NCI-H2107 (cell line): ENCODE data around the gene LRP2BP.

ENCODE experiments used
- DNase-seq: peaks from one replicate; lab custom pipeline; 2025; lab: John Stamatoyannopoulos, UW

LRP2BP gene

DNA sequence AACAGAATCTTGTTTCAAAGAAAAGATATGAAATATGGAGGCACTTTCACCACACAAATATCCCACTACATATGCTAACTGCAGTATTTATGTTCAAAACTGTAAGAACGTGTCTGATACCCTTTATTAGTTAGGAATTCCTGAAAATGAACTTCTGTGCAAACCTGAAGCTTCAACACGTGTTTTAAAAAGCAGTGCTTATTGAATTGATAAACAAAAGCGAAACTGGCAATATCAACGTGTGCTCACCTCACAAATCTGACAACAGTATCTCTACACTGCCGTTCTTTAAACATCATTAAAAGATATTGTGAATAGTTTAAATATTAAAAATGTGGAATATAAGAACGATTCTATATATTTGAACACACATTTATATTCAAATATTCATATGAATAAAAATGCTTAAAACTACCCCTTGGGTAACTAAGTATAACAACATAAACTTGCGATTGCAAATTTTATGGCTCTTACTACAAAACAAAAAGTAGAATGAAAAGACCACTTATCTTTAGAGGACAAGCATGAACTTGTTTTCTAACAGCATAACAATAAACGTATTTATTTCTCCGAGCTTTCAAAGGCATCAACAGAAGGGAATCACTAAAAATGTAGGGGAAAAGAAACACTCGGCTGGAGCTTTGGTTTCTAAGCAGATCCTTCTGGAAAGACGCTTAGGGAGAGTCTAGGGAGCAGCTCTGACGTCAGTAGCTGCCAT lies at the start of gene LRP2BP:
Gene LRP2BP (minus strand): TSS at position 687 of the 718 bp plus-strand sequence. CDS start 17,738 bp downstream, outside the sequence.
- no peak for DNase-seq

DNA sequence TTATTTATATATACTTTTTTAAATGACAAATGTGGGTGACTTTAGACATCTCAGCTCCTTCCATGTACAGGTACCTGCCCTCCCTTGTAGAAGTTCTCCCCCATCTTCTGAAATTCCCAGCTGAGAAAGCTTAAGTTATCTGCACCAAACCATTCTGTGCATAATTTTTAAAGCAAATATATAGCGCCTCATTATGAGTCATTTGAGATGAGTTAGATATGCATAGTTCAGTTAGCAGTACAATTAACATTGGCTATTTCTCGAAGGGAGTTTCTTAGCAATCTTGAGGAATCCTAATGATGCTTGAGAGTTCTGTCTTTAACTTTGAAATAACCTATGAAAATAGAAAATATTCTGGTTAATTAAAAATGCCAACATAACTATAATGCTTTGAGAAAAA lies 49.5 kb upstream of the LRP2BP start:
- no peak for DNase-seq

DNA sequence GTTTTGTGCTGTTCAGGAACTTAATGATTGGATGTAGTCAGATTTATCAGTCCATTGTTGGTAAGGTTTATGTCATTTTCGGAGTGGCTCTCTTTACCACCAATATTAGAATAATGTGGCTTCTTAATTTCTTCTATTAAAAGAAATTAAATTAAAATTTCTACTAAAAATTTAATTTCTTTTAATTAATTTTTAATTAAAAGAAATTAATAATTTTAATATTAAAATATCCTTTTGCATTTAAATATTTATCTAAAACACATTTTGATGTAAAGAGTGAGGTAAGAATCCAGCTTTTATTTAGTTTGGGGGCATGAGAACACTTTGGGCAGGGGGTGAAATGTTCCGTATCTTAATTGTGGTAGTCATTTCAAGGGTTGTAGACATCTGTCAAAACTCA lies 45.8 kb upstream of the LRP2BP start:
- DNase-seq: no peak

DNA sequence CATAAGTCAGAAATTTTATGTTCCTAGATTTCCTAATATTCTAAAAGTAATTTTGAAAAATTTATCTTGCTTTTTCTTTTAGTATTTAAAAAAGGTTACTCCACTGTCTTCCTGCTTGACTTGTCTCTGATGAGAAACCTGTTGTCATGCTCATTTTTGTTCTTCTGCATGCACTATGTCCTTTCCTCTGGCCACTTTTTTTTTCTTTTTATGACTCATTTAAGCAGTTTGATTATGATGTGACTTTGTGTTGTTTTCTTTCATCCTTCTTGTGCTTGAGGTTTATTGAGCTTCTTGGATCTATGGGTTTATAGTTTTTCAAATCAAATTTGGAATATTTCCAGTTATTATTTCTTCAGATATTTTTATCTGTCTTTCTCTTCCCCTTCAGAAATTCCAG lies 42.1 kb upstream of the LRP2BP start:
- no peak for DNase-seq

DNA sequence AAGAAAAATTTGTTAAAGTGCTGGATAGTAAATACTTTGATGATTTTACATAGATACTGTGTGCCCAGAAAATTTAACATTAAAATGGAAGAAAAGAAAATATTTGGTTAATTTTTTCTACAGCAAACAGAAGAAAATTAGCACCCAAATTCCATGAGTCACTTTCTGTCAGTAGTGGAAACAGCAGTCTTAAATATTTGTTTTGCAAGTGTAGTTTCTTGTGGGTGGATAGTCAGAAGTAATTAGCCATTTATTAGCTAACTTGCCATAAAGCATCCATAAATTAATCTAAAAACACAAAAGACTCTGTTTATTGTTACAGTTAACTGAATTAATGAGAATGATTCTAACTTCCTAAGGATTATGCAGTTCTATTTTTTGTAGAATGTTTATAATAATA lies 39.7 kb upstream of the LRP2BP start:
- DNase-seq: no peak

DNA sequence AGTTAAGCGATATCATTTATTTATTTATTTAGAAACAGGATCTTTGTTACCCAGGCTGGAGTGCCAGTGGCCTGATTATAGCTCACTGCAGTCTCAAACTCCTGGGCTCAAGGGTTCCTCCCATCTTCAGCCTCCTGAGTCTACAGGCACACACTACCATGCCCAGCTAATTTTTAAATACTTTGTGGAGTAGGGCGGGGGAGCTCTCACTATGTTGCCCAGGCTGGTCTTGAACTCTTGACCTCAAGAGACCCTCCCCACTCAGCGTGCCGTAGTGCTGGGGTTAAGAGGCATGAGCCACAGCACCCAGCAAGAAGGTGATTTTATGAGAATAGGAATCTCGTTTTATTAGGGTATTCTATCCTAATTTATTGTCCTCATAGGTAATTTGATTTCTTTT lies 33.9 kb upstream of the LRP2BP start:
- no peak for DNase-seq

DNA sequence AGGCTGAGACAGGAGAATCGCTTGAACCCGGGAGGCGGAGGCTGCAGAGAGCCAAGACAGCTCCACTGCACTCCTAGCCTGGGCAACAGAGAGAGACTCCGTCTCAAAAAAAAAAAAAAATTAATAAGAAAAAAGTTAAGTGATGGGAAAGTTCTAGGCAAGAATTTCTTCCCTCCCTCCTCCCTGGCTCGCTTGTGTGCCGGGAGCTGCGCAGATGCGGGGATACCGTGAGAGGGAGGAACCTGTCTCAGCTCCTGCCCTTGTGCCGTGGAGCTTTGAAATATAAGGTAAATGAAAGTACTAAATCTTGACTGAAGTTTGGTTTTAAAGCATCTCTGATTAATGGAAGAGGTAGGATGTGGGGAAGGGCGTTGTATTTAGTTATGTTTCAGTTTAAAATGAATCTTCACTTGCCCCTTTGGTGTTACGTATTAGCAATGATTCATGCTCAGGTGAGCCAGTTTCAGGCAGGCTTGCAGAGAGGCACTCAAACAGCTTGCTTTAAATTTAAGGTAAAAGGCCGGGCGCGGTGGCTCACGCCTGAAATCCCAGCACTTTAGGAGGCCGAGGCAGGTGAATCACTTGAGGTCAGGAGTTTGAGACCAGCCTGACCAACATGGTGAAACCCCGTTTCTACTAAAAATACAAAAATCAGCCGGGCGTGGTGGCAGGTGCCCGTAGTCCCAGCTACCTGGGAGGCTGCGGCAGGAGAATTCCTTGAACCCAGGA lies 31.4 kb upstream of the LRP2BP start:
- no peak for DNase-seq

DNA sequence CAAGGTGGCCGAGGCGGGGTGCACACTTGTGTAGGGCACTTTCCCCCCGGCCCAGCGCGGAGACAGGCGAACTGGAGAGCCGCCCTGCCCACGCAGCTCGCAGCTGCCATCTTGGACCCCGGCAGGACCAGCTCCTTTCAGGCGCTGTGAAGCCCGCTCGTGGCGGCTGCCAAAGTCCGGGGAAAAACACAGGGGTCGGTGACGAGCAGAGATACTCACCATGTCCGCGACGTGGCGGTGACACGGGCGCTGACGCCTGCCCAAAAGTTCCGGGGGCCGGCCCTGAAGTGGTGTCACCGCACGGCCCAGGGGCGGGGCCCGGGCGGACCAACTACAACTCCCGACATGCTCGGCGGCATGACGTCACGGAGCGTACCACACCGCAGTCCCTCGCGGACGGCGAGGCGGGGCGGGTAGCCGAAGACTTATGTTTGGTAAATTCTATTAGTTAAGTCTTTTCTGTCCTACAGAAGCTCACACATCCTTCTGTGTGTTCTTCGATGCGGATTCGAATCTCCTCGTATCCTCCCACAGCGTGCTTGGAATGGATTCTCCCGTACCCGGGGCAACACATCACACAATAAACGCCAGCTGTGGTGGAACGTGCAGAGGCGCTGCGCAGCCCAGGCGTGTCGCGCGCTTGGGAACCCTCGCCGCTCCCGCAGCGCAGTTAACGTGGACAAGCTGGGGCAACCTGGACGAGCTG lies 30.1 kb upstream of the LRP2BP start, which contains the start of gene UFSP2:
Gene UFSP2 (minus strand): TSS at position 318 of the 706 bp plus-strand sequence. CDS start 96 bp downstream, at position 222.
- peak; percentile 74 for DNase-seq

DNA sequence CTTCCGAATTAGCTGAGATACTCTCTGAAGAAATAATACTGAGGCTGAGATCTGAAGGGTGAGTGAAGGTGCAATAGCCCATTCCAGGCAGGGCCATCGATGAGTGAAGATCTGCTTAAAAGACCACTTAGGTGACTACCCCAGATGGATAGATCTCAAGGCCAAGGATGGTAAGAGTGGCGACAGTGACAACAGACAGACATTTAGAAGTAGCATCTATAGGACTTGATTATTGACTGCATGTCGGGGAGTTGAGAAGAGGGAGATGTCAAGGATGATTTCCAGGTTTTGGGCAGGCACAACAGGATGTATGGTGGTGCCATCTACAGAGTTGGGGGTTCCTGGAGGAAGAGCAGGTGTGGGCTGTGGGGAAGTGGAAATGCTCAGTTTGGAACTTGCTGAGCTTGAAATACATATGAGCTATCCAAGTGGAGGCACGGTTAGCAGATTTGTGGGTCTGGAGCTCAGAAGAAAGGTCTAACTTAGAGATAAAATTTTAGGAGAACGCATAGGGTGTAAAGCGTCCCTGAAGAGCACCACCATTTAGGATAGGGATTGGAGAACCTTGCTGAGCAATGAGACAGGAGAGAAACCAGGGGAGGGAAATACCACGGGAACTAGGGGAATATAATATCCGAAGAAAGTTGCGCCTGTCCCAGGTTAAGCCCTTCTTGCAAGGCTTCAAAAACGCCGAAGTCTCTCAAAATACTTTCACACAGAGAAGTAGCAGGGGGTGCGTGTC lies 29.4 kb upstream of the LRP2BP start:
- no peak for DNase-seq

DNA sequence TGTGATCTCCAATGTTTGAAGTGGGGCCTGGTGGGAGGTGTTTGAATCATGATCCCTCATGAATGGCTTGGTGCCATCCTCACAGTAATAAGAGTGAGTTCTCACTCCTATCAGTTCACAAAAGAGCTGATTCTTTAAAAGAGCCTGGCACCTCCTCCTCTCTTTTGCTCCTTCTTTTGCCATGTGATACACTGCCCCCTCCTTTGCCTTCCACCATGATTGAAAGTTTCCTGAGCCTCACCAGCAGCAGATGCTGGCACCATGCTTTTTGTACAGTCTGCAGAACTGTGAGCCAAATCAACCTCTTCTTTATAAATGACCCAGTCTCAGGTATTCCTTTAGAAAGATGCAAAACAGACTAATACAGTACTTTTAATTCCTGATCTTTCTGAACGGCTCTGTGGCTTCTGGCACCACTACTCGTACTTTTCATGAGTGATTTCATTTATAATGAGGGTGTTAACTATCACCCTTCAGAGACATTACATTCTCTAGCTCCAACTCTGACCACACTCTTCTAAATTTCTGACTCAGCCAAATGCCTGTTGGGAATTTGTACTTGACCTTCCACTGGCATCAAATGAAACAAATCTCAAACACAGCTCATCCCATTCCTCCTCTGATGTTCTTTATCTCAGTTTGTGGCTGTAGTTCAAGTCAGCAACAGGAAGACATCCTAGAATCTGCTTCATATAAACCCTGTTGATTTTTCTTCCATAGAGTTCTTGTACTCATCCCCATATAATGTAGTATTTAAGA lies 25.8 kb upstream of the LRP2BP start:
- no peak for DNase-seq

DNA sequence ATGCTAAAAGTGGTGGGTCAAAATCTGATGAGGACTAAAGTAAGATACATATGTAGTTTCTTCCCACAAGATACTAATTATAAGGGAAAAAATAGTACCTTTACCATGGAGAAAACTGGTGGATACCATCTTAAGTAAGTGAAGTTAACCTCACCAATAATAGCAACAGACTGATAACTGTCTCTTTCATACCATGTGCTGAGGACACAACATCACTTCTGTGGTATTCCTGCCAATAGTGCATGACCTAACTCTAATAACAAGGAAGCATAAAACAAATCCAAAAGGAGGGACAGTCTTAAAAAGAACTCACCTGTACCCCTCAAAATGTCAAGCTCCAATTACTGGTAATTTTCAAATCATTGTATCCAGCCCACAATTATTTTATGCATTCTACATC lies 21.2 kb upstream of the LRP2BP start:
- DNase-seq: no peak

DNA sequence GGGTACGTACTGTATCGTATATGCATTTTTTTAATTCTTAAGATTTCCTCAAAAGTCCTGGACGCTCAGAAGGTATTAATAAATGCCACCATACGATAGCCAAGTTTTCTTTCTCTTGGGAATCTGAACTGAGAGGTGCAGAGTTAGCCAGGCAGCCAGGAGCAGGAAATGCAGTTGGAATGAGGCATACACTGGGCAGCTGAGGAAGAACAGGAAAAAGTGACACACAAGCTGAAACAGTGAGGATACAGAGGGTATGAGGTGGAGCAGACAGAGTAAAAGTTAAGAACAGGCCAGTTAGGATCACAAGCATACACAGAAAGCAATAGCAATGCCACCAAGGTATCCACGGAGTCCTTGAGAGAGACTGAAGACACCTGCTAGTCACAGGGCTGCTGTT lies 16.7 kb upstream of the LRP2BP start:
- DNase-seq: no peak

DNA sequence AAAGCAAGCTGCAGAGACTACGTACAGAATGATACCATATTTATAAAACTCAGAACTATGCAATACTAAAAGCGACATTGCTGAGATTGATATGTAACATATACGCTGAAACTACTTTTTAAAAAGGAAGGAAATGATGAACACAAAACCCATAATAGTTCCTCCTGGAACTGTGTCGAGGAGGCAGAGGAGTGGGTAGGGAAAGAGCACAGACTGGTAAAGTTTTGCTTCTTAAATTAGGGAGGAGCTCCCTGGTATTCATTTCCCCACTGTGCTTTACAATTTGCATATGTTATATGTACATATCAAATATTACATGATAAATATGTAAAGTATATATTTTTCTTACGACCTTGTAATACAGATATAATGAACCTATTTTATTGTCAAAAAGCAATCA lies 16.1 kb upstream of the LRP2BP start:
- no peak for DNase-seq

DNA sequence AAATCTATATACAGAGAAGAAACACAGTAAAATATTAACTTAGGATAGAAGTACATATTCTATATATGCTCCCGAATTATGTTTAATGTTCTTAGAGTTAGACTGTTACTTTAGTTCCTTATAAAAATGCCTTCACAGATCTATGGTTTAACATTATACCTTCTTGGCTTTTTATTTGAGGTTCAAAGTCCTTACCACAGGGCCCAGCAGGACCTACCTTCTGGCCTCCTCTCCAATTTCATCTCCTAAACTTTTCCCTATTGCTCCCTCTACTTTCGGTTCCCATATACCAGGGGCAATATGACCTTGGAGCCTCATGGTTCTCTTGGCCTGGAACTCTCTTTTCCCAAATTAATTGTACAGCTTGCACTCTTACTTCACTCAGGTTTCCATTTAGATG lies 12.7 kb upstream of the LRP2BP start:
- no peak for DNase-seq

DNA sequence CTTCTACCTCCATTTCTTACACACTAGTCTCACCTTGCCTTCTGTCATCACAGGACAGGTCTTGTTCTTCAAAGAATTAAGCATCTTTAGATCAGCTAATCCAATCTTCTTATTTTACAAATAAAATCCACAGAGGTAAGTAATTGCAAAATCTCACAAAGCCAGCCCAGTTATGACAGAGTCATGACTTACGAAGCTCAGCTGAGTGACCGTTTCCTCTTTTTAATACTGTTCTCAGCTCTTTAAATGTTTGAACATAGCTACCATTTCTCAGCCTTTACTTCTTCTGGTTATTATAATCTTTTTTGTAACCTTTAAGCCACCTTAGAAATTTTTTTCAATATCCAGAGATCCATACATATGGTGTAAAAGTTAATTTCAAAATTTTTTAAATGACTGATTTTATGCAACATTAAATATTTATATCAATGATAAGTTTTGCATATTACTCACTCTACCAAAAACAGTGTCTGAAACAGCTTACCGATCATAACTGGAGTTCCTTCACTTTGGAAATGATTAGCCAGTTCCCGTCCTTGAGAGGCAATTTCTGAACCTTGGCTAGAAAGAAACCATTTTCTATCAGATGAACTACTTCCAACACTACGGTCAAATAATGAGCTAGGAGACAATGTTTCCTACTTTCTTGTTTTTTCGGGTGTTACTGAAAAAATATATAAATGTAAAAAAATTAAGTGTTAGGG lies 9.7 kb upstream of the LRP2BP start:
- no peak for DNase-seq

DNA sequence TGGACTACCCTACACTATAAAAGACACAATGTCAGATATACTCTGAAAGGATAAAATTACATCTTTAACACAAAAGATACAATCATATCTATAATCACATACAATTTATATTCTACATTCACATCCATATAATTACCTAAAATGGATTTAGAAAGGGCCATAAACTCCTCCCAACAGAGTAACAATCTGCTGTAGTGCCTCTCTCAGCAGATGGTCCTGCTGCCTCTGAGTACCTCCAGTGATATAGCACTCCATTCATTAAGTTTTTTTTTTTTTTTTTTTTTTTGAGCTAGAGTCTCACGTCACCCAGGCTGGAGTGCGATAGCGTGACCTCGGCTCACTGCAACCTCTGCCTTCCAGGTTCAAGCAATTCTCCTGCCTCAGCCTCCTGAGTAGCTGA lies 8.3 kb upstream of the LRP2BP start:
- no peak for DNase-seq

DNA sequence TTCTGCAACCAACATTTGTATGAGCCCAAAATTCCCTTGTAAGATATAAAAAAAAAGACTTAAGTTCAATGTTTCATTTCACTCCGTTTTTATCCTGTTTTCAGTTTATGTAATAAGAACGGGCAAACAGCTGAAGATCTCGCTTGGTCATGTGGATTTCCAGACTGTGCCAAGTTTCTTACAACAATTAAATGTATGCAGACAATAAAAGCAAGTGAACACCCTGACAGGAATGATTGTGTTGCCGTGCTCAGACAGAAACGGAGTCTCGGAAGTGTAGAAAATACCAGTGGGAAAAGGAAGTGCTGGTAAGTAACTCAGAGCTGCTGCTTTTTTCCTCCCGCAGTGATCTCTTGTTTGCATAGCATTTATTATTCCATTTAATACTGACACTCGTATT lies 3.7 kb upstream of the LRP2BP start:
- DNase-seq: no peak

DNA sequence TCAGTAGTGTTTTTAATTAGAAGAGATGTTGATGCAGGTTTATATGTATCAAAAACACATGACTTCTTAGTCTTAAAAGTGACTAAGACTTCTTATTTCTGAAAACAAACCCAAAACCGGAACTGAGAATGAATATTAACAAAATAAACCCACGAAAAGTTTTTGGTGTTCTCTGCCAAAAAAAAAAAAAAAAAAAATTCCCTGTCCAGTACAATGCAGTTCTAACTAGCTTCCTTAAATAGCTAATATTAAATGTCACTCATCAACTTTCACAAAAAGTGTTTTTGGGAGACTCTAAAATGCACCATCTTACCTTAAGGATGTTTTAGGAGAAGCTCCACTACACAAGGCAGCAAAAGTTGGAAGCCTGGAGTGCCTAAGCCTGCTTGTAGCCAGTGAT lies 2.9 kb upstream of the LRP2BP start:
- DNase-seq: no peak

DNA sequence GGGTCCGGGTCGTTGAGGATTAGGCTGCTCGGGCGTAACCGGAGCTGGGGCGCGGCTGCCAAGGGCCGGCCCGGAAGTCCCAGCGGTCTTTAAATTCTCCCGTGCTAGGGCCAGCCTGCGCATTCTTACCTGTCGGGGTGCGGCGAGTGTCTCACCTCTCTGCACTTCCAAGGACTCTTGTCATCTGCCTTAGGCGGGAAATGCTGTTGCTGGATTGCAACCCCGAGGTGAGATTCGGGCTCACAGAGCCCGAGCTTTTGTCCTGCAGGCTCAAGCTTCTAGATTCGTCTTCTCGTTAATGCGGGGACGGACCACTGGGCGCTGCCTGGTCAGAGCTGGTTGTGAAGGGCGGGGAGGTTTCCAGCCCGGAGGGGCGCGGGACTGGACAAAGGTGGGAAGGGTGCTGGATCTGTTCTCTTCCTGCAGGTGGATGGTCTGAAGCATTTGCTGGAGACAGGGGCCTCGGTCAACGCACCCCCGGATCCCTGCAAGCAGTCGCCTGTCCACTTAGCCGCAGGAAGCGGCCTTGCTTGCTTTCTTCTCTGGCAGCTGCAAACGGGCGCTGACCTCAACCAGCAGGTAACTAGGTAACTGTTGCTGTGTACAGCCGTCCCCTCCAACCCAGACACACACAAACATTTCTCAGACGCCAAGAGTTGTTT lies 1.1 kb upstream of the LRP2BP start, which contains the start of gene ANKRD37:
Gene ANKRD37 (plus strand): TSS at position 118 of the 662 bp plus-strand sequence. CDS start 83 bp downstream, at position 201.
- peak; percentile 4 for DNase-seq
